Prostate gland (tissue), 2 donors: ENCODE data around the gene STXBP6. TPM values are rescaled to one million over a fixed set of nuclear protein-coding genes. Genes with fewer than 3 reads are reported as not detected.
"Not testable (repeated sequence)": the region's sequence is repeated elsewhere in the genome, so short reads cannot be mapped to it uniquely, and the experiment has no call there.

Experiments used
- DNase-seq: peaks from one replicate; pipeline ENCODE4 v3.0.0-alpha.2; 2019; ENCODE audit warnings: low spot score
- H3K27ac ChIP-seq, 2 donors: fragments of 200-600 bp; sonication (generic); 2 replicates each; pipeline ENCODE4 v1.5.1; 2017 to 2019
- H3K27me3 ChIP-seq: fragments of 200-600 bp; sonication (generic); replicated peaks from 2 replicates; pipeline ENCODE4 v1.5.1; 2019; ENCODE audit not compliant: insufficient read depth
- H3K36me3 ChIP-seq, 2 donors: fragments of 200-600 bp; sonication (generic); 1 replicate in 1 of 2; 2 replicates in 1 of 2; pipeline versions ENCODE4 v1.5.1 to v1.8.1; 2017 to 2019
- H3K4me1 ChIP-seq: fragments of 200-600 bp; sonication (generic); replicated peaks from 2 replicates; pipeline ENCODE4 v1.5.1; 2019
- H3K4me3 ChIP-seq, 2 donors: fragments of 200-600 bp; sonication (generic); 2 replicates each; pipeline ENCODE4 v1.5.1; 2017 to 2019
- H3K9me3 ChIP-seq: fragments of 200-600 bp; sonication (generic); 2 replicates; pipeline ENCODE4 v1.5.1; 2017
- CTCF ChIP-seq, 4 experiments: fragments of 200-600 bp in 2 of 4; fragments of 450-650 bp in 2 of 4; sonication (generic) in 2 of 4; IDR thresholded peaks; 1 replicate in 3 of 4; 2 replicates in 1 of 4; pipeline ENCODE4 v1.5.1; 2016 to 2019; ENCODE audit warnings: antibody characterized with exemption in 4 of 4, mild to moderate bottlenecking in 2 of 4, moderate library complexity in 2 of 4
- POLR2A ChIP-seq: fragments of 450-650 bp; IDR thresholded peaks from one replicate; pipeline ENCODE4 v1.6.1; 2016; ENCODE audit warnings: antibody characterized with exemption, mild to moderate bottlenecking
- POLR2AphosphoS5 ChIP-seq: sonication (generic); formaldehyde crosslinking; IDR thresholded peaks from one replicate; pipeline ENCODE4 v1.6.1; 2017; ENCODE audit warnings: antibody characterized with exemption
- WGBS: methylation state at CpG from one replicate; pipeline ENCODE4 v1.1.5; 2018; 5-methylcytosine and 5-hydroxymethylcytosine counted together
- intact Hi-C: fragments of 100-400 bp; cut with DNase I; formaldehyde crosslinking; loops from one replicate; pipeline ENCODE4 v1.14.2; 2022
- total RNA-seq, 2 donors: library from RNA; depleted of rRNA; stranded (reverse); fragments of >200 nt; gene quantifications; one replicate each; pipeline ENCODE4 v1.1.0, GENCODE V29; 2016

STXBP6 gene
- total RNA-seq, 2 donors from 2014 or later = 12.4 to 32.3 TPM

GRCh38 chr14:24803933-24804494 lies 245.9 kb downstream of the STXBP6 start:
- H3K27me3 ChIP-seq = no peaks in the 10 kb centered on the region
- intact Hi-C loops = loop anchor here (10.0 kb wide), 1 partner anchor 69 kb away; no protein-coding TSS in a partner anchor
- no peaks in the 10 kb centered on the region for H3K36me3 ChIP-seq
- peaks cover 2% of the 10 kb centered on the region for H3K4me1 ChIP-seq
- 83% methylated on average over 10 of the region's 10 CpGs for WGBS
- no peaks in the 10 kb centered on the region for H3K9me3 ChIP-seq
- TF ChIP-seq CTCF (IDR thresholded peaks at IDR 0.05) (no peak), POLR2A (no peak), POLR2AphosphoS5 (no peak)
- no peak for DNase-seq
- no peak overlapping the region for H3K4me3 ChIP-seq
- no peak overlapping the region for H3K27ac ChIP-seq

GRCh38 chr14:24803426-24803825 lies 246.5 kb downstream of the STXBP6 start:
- intact Hi-C loops = loop anchor here (10.0 kb wide), 1 partner anchor 69 kb away; no protein-coding TSS in a partner anchor
- not testable (repeated sequence) for H3K27ac ChIP-seq, H3K36me3 ChIP-seq, H3K9me3 ChIP-seq, H3K27me3 ChIP-seq, H3K4me3 ChIP-seq, DNase-seq, H3K4me1 ChIP-seq
- 96% methylated on average over 10 of the region's 10 CpGs for WGBS

GRCh38 chr14:24802236-24802635 lies 247.7 kb downstream of the STXBP6 start:
- over 99% methylated on average over 5 of the region's 5 CpGs for WGBS
- TF ChIP-seq POLR2AphosphoS5 (no peak), CTCF (IDR thresholded peaks at IDR 0.05) (no peak), POLR2A (no peak)
- DNase-seq = no peak
- no peak overlapping the region for H3K27ac ChIP-seq
- H3K36me3 ChIP-seq = no peaks in the 10 kb centered on the region
- H3K27me3 ChIP-seq = no peaks in the 10 kb centered on the region
- no peaks in the 10 kb centered on the region for H3K9me3 ChIP-seq
- intact Hi-C loops = loop anchor here (10.0 kb wide), 1 partner anchor 67 kb away; no protein-coding TSS in a partner anchor
- H3K4me1 ChIP-seq = peaks cover 2% of the 10 kb centered on the region
- no peak overlapping the region for H3K4me3 ChIP-seq

- 96% methylated on average over 1 of the region's 1 CpG for WGBS
- DNase-seq = no peak
- intact Hi-C loops = loop anchor here (10.0 kb wide), 1 partner anchor 66 kb away; no protein-coding TSS in a partner anchor
Measured at GRCh38 chr14:24801024-24801423, 248.9 kb downstream of the STXBP6 start.

GRCh38 chr14:24798911-24799462 lies 251.0 kb downstream of the STXBP6 start:
- H3K36me3 ChIP-seq = no peaks in the 10 kb centered on the region
- TF ChIP-seq CTCF (IDR thresholded peaks at IDR 0.05) (no peak), POLR2AphosphoS5 (no peak), POLR2A (no peak)
- no peak for DNase-seq
- WGBS = 53% methylated on average over 6 of the region's 6 CpGs
- no peaks in the 10 kb centered on the region for H3K9me3 ChIP-seq
- no peaks in the 10 kb centered on the region for H3K4me1 ChIP-seq
- H3K4me3 ChIP-seq = no peak overlapping the region
- no peak overlapping the region for H3K27ac ChIP-seq
- no peaks in the 10 kb centered on the region for H3K27me3 ChIP-seq
- intact Hi-C loops = loop anchor here (10.0 kb wide), 1 partner anchor 356 kb away; no protein-coding TSS in a partner anchor

More at GRCh38 chr14:24801024-24801423, 248.9 kb downstream of the STXBP6 start:
- Histone ChIP-seq H3K4me1 (peaks cover 2% of the 10 kb centered on the region), H3K4me3 (no peak overlapping the region), H3K27ac (no peak overlapping the region), H3K36me3 (no peaks in the 10 kb centered on the region), H3K27me3 (no peaks in the 10 kb centered on the region), H3K9me3 (no peaks in the 10 kb centered on the region)
- TF ChIP-seq POLR2AphosphoS5 (no peak), POLR2A (no peak), CTCF (IDR thresholded peaks at IDR 0.05) (no peak)
